Spinal cord (tissue), 10 donors: ENCODE results near the gene RAB41. TPM values are rescaled to one million over a fixed set of nuclear protein-coding genes. Genes with fewer than 3 reads are reported as not detected.
"Not testable (repeated sequence)": the region's sequence is repeated elsewhere in the genome, so short reads cannot be mapped to it uniquely, and the experiment has no call there.

Source experiments
- DNase-seq, 6 donors: peaks; one replicate each; pipeline versions ENCODE4 v3.0.0 to v3.0.0-alpha.2; 2013 to 2015; ENCODE audit warnings: low spot score in 6 of 6, low read depth in 4 of 6
- H3K27ac ChIP-seq: one replicate; pipeline ENCODE4 v1.5.1; 2013; ENCODE audit warnings: low read depth, low read length, control low read depth
- H3K27me3 ChIP-seq: one replicate; pipeline ENCODE4 v1.6.1; 2013; ENCODE audit warnings: low read length; ENCODE audit not compliant: control insufficient read depth, insufficient read depth
- H3K36me3 ChIP-seq: one replicate; pipeline ENCODE4 v1.6.1; 2013; ENCODE audit warnings: low read length; ENCODE audit not compliant: control insufficient read depth, insufficient read depth
- H3K4me1 ChIP-seq: one replicate; pipeline ENCODE4 v1.6.1; 2013; ENCODE audit warnings: low read length; ENCODE audit not compliant: control insufficient read depth, insufficient read depth
- H3K4me3 ChIP-seq: one replicate; pipeline ENCODE4 v1.5.1; 2013; ENCODE audit warnings: low read depth, low read length, control low read depth
- H3K9me3 ChIP-seq: one replicate; pipeline ENCODE4 v1.6.1; 2013; ENCODE audit warnings: low read length; ENCODE audit not compliant: control insufficient read depth, insufficient read depth
- WGBS: methylation state at CpG from one replicate; pipeline ENCODE4 v1.1.5; 2013; ENCODE audit warnings: missing lambda C conversion rate; ENCODE audit not compliant: insufficient coverage; 5-methylcytosine and 5-hydroxymethylcytosine counted together
- long read RNA-seq, 4 donors: transcript quantifications; one replicate each; lab custom pipeline, GENCODE V29; 2026
- polyA plus RNA-seq, 2 donors: library from polyadenylated mRNA; unstranded; fragments of 120-200 nt; gene quantifications; one replicate each; pipeline ENCODE4 v1.2.1, GENCODE V29; 2013; ENCODE audit not compliant: insufficient read length in 2 of 2
- total RNA-seq, 2 donors: library from RNA; depleted of rRNA in 1 of 2; stranded (reverse); fragments of 120-200 nt in 1 of 2; fragments of >200 nt in 1 of 2; gene quantifications; one replicate each; pipeline versions ENCODE4 v1.2.3 to v1.2.4, GENCODE V29; 2013 to 2014
- donor health status: healthy.

Gene RAB41
- not detected for total RNA-seq
- polyA plus RNA-seq = 1 to 10 TPM; 1.9 to 2.2 TPM
- long read RNA-seq, donor 1 = 0 reads
- long read RNA-seq, donor 2 = 0 reads
- long read RNA-seq, donor 3 = 0 reads
- long read RNA-seq, donor 4 = 0 reads

- no peak for DNase-seq
- Histone ChIP-seq H3K4me1 (no peaks in the 10 kb centered on the region), H3K27ac (no peak within 1 kb of the TSS), H3K27me3 (no peaks in the 10 kb centered on the region), H3K9me3 (no peaks in the 10 kb centered on the region), H3K4me3 (no peak within 1 kb of the TSS), H3K36me3 (peaks cover 4% of the 10 kb centered on the region)
- WGBS = 85% methylated on average over 21 of the region's 21 CpGs
These were observed at the start of gene RAB41 for GRCh38 chrX:70281951-70282350. TSS of gene RAB41 (plus strand) at chrX:70282172. CDS start at chrX:70282218, 46 bp downstream.

GRCh38 chrX:70234355-70234754 lies 47.6 kb upstream of the RAB41 start, which contains the start of gene AWAT1:
TSS of gene AWAT1 (plus strand) at chrX:70234655. CDS start at chrX:70234696, 41 bp downstream.
- Histone ChIP-seq H3K4me3 (no peak within 1 kb of the TSS), H3K4me1 (no peaks in the 10 kb centered on the region), H3K36me3 (no peaks in the 10 kb centered on the region), H3K27ac (no peak within 1 kb of the TSS), H3K9me3 (no peaks in the 10 kb centered on the region), H3K27me3 (no peaks in the 10 kb centered on the region)
- DNase-seq = no peak
- 64% methylated on average over 1 of the region's 3 CpGs for WGBS

GRCh38 chrX:70240751-70241150 lies 41.2 kb upstream of the RAB41 start:
- no peak overlapping the region for H3K4me3 ChIP-seq
- WGBS = 83% methylated on average over 1 of the region's 1 CpG
- no peaks in the 10 kb centered on the region for H3K27me3 ChIP-seq
- no peak overlapping the region for H3K27ac ChIP-seq
- no peak for DNase-seq
- no peaks in the 10 kb centered on the region for H3K36me3 ChIP-seq
- no peaks in the 10 kb centered on the region for H3K4me1 ChIP-seq
- no peaks in the 10 kb centered on the region for H3K9me3 ChIP-seq

- Histone ChIP-seq H3K4me1 (no peaks in the 10 kb centered on the region), H3K27ac (no peak overlapping the region), H3K27me3 (no peaks in the 10 kb centered on the region), H3K9me3 (no peaks in the 10 kb centered on the region), H3K36me3 (no peaks in the 10 kb centered on the region), H3K4me3 (no peak overlapping the region)
- no peak for DNase-seq
- 85% methylated on average over 2 of the region's 2 CpGs for WGBS
These were observed 40.5 kb upstream of the RAB41 start for GRCh38 chrX:70241501-70241900.

GRCh38 chrX:70243601-70244000 lies 38.4 kb upstream of the RAB41 start:
- not testable (repeated sequence) for H3K27me3 ChIP-seq, H3K9me3 ChIP-seq, H3K4me3 ChIP-seq, H3K27ac ChIP-seq, H3K4me1 ChIP-seq, H3K36me3 ChIP-seq, DNase-seq
- WGBS = 68% methylated on average over 2 of the region's 5 CpGs

GRCh38 chrX:70244881-70245280 lies 37.1 kb upstream of the RAB41 start:
- Histone ChIP-seq H3K27ac (no peak overlapping the region), H3K4me1 (no peaks in the 10 kb centered on the region), H3K4me3 (no peak overlapping the region), H3K27me3 (no peaks in the 10 kb centered on the region), H3K36me3 (no peaks in the 10 kb centered on the region), H3K9me3 (no peaks in the 10 kb centered on the region)
- WGBS = no CpG with 5 or more reads among the region's 6 CpGs
- no peak for DNase-seq

GRCh38 chrX:70247252-70247651 lies 34.7 kb upstream of the RAB41 start:
- Histone ChIP-seq H3K27me3 (no peaks in the 10 kb centered on the region), H3K36me3 (no peaks in the 10 kb centered on the region), H3K4me3 (no peak overlapping the region), H3K9me3 (no peaks in the 10 kb centered on the region), H3K27ac (no peak overlapping the region), H3K4me1 (no peaks in the 10 kb centered on the region)
- no peak for DNase-seq
- no CpG with 5 or more reads among the region's 2 CpGs for WGBS

- Histone ChIP-seq H3K4me3 (no peak overlapping the region), H3K27me3 (no peaks in the 10 kb centered on the region), H3K36me3 (no peaks in the 10 kb centered on the region), H3K4me1 (no peaks in the 10 kb centered on the region), H3K27ac (no peak overlapping the region), H3K9me3 (no peaks in the 10 kb centered on the region)
- no peak for DNase-seq
- 45% methylated on average over 1 of the region's 2 CpGs for WGBS
These were observed 29.5 kb upstream of the RAB41 start for GRCh38 chrX:70252491-70252890.

- Histone ChIP-seq H3K9me3 (no peaks in the 10 kb centered on the region), H3K36me3 (no peaks in the 10 kb centered on the region), H3K4me3 (no peak overlapping the region), H3K27ac (no peak overlapping the region), H3K4me1 (no peaks in the 10 kb centered on the region), H3K27me3 (no peaks in the 10 kb centered on the region)
- DNase-seq = no peak
- WGBS = no CpG with 5 or more reads among the region's 3 CpGs
These were observed 28.5 kb upstream of the RAB41 start for GRCh38 chrX:70253377-70254062.

GRCh38 chrX:70254063-70254400 lies 27.9 kb upstream of the RAB41 start:
- DNase-seq = no peak
- Histone ChIP-seq H3K27me3 (no peaks in the 10 kb centered on the region), H3K4me1 (no peaks in the 10 kb centered on the region), H3K27ac (no peak overlapping the region), H3K9me3 (no peaks in the 10 kb centered on the region), H3K36me3 (no peaks in the 10 kb centered on the region), H3K4me3 (no peak overlapping the region)
- 69% methylated on average over 1 of the region's 1 CpG for WGBS
